Umbilical cord (tissue), 1 donor: ENCODE results near the gene RHEX. TPM values are rescaled to one million over a fixed set of nuclear protein-coding genes. Genes with fewer than 3 reads are reported as not detected.

Experiments used
- total RNA-seq: library from RNA; depleted of rRNA; stranded (reverse); fragments of >200 nt; gene quantifications from one replicate; pipeline ENCODE4 v1.2.3, GENCODE V29; 2014; ENCODE audit warnings: low replicate concordance; ENCODE audit not compliant: insufficient read depth

RHEX gene
- total RNA-seq, 1 donor from 2014 or later: 4.1 TPM

Other genes with a start within 250 kb of the RHEX start
- gene SLC41A1, start 240.0 kb upstream of the RHEX start, total RNA-seq: 7.7 TPM
- gene PM20D1, start 203.0 kb upstream of the RHEX start, total RNA-seq: 1.4 TPM
- gene SLC26A9, start 109.7 kb upstream of the RHEX start, total RNA-seq: 0.24 TPM
- gene RAB7B, start 49.8 kb upstream of the RHEX start, total RNA-seq: 5.8 TPM
- gene CTSE, start 29.3 kb upstream of the RHEX start, total RNA-seq: 0.48 TPM
- gene AVPR1B, start 64.2 kb downstream of the RHEX start, total RNA-seq: 0.72 TPM
- gene FAM72A, start 149.7 kb downstream of the RHEX start, total RNA-seq: 2.4 TPM
- 63.3 TPM for gene SRGAP2, start 150.4 kb downstream of the RHEX start, total RNA-seq